ENCODE results near the gene C10orf67.
"Not testable (repeated sequence)": the region's sequence is repeated elsewhere in the genome, so short reads cannot be mapped to it uniquely, and the experiment has no call there.

C10orf67 gene

DNA sequence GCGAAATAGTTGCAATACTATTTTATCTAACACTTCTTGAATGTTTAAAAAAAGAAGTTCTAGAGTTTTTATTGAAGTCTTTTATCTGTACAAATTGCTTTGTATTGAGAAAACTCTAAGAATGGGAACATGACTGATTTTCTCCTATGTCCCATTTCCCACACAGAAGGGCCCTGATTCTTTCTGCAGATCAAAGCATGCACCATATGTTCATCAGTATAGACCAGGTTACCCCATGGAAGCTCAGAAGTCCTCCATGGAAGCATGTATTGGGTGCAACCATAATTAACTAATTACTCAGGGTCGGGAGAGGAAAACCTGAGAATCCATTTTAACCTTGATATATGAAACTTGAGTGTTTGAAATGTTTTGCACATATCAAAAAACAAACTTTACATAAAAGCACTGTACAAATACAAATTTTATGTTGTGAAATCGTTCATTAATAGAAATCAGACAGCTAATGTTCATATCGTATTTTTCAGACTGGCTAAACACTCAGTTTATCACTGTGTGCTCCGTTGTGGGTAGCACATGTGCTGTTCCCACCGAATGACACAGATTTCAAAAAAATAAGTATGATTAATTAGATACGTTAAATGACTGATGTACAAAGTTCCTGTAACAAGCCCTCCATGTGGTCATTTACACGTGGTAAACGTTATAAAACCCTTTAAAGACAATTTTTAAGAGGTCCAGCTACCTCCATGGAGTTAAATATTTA lies 81.0 kb downstream of the C10orf67 start:
- DNase-seq: no peak

DNA sequence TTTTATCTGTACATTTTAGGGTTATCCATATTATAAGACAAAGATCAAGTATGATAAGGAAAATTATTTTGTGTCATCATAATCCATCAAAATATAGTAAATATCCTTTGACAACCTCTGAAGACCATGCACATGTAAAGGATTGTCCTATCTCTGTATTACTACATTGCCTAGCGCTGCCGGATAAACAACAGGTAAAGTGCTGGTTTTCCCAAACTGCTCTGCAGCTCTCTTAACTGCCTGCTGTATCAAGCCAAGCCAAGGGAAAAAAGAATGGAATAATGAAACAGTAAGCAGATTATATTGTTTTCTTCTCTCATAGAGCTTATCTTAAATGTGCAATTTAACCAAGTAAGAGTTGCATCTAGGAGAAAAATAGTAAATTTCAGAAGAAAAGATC lies 81.7 kb downstream of the C10orf67 start:
- DNase-seq: no peak

DNA sequence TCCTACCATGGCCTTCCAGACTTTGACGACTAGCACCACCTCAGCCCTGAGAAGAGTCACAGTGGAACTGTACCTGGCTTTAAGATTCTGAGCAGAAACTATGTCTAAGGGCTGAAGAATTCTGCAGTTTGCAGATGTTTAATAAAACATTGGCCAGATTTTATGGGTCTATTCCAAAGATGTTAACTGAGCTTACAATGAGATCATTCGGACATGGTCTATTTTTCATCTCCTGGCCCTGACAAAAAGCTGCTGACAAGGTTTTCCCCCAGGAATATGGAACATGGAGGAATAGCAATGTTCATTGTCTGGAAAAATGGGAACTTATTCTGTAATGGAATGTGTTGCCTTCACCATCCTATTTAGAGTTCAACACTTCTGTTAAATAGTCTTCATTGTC lies 86.1 kb downstream of the C10orf67 start:
- DNase-seq: no peak

DNA sequence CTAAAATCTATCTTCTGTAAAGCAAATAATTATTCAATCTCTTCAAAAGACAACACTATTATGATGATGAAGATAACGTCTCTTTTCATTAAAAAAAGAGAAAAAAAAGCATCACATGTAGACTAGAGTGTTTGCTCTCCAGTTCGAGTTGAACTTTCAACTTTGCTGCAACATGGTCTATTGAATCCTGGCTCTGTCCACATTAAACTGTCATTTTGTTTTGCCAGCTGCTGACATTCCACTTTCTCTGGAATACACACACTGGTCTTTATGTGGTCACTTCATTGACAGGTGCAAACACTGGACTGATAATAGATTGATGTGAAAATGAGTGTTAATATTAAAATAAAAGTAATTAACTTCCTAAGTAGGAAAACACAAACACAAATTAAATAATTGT lies 90.8 kb downstream of the C10orf67 start:
- DNase-seq: no peak

DNA sequence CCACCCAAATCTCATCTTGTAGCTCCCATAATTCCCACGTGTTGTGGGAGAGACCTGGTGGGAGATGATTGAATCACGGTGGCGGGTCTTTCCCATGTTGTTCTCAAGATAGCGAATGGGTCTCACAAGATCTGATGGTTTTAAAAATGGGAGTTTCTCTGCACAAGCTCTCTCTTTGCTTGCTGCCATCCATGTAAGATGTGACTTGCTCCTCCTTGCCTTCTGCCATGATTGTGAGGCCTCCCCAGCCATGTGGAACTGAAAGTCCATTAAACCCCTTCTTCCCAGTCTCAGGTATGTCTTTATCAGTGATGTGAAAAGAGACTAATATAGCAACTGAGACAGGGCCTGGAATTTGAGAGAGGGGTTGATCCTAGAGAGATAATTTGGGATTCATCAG lies 91.7 kb downstream of the C10orf67 start:
- DNase-seq: not testable (repeated sequence)

DNA sequence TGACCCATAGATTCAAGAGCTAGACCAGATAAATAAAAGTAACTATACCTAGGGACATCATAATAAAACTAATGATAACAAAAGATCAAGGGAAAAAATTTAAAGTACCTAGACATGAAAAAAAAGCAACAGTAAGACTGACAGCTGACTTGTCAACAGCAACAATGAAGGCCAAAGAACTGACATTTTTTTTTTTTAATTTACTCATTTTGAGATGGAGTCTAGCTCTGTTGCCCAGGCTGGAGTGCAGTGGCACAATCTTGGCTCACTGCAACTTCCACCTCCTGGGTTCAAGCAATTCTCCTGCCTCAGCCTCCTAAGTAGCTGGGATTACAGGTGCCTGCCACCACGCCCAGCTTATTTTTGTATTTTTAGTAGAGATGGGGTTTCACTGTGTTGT lies 102.8 kb downstream of the C10orf67 start:
- DNase-seq: not testable (repeated sequence)

DNA sequence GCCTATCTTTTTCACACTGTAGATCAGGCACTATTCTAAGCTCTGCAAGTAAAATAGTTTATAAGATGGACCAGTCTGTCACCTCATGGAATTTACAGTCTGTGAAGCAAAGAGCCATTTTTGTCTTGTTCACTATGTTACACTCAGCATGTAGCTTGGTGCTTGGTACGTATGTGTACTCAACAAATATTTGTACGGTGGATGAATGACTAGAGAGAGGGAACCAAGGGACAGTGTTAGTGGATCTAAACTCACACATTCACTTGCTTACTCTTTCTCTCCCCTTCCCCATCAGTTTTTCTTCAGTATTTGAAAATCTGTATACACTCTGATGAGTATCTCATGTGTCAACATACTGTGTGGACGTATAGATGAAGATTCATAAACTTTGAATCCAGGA lies 106.6 kb downstream of the C10orf67 start:
- no peak for DNase-seq

DNA sequence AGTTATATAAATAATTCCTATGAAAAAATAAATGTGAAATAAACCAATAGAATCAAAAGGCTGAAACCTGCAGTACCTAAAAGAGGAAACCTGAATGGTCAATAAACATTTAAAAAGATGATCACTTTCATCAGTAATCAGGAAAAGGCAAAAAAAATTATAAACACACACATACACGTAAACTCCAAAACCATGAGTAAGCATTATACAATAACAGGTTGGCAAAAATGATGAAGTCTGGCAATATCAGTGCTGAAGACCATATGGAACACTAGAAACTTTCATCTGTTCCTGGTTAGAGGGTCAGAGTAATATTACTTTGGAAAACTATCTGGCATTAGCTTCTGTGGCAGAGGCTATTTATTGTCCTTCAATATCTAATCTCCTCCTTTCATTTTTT lies 114.0 kb downstream of the C10orf67 start:
- no peak for DNase-seq

DNA sequence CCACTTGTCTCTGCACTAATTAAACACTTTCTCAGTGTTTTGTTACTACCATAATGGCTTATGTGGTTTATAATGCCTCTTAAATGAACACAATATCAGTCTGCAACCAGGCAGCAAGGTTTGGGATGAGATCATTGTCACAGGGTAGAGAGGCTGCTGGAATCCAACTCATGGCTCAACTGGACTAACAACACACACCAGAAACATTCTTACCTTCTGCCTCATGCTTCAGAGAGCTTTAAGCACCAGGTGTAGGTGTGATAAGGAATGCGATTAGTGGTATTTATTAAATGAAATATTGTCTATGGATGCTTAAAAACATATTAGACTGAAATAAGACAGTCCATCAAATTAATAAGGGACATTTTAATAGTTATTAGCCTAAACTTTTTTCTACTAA lies 127.1 kb downstream of the C10orf67 start:
- no peak for DNase-seq

DNA sequence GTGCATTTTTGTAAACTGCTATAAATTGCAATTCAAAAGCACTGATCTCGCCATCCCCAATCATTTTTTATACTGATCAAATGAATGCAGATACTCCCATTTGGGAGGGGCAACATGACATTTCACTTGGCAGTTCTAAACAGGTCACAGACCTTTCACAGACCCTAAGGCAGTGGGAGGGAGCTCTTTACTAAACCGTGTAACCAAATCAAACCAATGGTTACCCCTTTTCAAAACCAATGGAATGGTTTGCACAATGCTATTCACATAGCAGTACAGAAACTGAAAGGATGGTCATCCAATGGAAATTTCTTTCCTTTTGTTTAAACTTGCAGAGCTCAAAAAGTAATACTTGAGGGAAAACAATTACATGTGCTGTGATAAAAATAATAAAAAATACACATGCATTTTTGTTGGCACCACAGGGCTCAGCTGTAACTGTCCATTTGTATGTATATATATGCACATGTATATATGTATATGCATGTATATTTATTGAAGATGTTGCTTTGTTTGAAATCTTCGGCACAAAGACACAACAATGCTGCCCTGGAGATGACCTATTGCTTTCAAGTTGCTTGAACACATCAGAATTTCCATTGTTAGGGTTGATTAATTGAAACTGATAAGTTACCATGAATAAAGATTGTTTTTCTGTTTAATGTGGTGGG lies 138.5 kb downstream of the C10orf67 start:
- no peak for DNase-seq

DNA sequence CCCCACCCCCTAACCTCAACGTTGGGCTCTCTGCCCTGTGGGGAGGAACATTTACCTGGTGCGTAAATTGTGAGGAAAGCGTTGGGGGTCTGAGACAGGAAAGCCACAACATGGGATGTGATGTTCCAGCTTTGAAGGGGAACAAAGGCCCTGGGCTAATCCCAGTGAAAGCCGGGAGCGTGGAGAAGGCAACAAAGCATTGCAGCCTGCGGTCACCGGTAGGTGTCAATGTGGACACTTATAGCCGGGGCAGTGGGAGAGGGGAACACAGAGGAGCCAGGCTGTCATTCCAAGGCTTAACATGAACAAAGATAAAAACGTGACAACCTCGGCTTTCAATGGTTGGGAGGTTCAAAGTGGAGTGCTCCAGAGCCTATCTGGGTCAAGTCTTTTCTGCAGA lies 139.8 kb downstream of the C10orf67 start:
- no peak for DNase-seq

DNA sequence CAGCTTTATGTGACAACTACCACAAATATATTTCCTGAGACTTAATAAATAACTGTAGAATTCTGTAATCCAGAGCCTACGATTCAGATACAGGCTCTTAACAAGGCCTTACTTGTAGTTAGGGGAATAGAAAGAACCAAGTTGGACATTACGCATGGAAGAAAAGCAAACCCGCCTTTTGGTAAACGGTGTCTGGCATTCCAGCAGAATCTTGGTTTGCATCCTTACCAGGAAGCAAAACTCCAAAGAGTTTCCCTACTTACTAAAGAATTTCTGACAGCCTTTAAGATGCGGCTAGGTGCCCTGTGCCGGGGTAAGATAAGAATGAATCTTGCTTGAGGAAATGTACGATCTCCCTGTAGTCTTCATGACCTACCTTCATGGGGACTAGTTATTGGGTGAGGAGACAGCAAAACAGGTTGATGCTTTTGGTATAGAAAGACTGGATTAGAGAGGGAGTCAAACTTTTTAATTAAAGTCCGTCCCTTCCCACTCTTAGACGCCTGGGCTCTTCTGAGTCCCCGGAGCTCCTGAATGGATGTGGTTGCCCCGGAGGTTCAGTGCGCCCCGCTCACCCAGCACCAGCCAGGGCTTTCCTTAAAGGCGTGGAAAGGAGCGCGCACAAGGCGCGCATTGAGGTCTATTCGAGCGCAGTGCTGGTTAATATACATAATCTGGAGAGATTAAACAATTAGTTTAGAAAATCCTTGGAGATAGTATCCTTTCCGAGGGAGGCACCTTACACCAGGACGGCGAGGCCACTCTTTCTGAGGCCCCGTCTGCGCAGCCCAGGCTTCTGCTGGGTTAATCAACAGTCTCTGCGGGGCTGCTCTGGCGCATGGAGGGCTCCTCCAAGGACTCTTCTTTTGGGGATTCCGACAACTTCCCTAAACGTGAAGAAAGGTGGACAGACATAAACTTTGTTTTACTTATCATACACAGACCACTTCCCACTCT lies 140.9 kb downstream of the C10orf67 start:
- DNase-seq: no peak

DNA sequence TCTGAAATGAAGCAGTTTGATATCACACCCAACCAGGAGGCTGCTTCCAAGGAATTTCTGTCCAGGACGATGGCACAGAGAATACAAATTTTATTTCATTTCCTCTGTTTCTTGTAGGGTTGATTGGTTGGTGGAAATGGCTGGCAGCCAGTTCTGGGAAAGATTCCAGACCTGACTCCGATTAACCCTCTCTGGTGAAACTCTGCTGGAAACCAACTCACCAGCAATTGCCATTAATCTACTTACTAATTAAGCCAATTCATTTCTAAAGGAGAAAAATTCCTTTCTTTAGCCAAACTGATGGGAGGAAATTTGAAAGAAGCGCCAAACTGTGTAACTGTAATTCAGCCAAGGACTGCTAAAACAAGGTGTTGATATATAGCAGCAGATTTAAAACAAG lies 141.8 kb downstream of the C10orf67 start:
- DNase-seq: no peak

DNA sequence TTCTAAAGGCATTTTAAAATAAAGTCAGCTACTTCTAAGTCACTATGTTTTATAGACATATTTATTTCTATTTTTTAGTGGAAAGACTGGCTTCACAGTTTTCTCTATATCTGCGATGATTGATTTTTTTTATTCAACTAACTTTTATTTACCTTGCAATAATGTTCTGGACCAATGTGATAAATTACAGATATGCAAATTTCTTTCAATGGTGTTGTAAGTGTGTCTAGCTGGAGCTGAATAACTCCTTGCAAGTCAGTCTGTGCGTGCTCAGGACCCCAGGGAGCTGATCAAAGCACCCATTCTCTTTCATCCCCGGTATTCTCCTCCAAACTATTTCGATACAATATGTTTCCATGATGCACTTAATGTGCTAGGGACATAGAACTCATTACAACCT lies 142.8 kb downstream of the C10orf67 start:
- no peak for DNase-seq

DNA sequence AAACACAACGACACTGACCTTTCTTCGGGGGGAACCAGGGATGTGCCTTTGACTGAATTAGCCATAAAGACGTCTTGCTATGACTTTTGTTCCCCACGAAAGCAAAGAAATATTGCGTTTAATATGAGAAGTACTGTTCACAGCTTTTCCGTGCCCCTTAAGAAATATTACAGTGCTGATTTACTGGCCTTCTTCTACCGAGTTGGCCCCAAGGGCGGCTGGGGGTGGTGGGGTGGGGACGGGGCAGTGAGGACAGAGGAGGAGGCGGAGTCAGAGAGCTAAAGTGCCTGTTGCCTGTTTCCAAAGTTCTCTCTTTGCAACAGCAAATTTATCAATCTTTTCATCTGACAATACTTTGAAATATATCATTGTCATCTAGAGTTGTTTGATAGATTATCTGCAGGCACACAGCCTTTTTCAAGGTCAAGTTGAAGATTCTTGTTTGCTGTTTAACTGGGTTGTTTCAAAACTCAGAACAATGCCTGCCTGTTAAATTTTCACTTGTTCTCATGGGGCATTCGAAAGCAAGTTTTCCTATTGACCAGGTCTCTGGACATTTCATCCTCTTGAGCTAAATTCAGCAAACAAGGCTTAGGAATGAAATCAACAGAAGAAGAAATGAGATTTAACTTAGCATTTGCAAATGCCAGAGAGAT lies 143.5 kb downstream of the C10orf67 start:
- no peak for DNase-seq

DNA sequence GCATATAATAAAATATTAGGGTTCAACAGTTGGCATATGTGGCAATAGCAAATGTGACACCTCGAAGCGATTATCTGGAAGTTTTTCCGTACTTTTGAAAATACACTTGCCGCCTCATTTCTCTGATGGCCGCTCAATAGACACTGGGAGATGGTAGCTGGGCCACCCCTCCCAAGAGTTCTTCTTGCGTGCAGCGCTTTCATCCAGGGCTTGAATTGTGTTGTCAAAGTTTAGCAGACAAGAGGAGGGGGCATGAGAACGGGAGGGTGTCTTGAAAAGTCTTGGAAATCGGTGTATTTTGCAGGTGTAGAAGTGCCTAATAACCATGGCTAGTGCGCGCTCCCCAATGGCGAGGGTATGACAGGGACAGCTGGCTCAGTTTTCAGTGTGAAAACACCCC lies 144.0 kb downstream of the C10orf67 start:
- no peak for DNase-seq

DNA sequence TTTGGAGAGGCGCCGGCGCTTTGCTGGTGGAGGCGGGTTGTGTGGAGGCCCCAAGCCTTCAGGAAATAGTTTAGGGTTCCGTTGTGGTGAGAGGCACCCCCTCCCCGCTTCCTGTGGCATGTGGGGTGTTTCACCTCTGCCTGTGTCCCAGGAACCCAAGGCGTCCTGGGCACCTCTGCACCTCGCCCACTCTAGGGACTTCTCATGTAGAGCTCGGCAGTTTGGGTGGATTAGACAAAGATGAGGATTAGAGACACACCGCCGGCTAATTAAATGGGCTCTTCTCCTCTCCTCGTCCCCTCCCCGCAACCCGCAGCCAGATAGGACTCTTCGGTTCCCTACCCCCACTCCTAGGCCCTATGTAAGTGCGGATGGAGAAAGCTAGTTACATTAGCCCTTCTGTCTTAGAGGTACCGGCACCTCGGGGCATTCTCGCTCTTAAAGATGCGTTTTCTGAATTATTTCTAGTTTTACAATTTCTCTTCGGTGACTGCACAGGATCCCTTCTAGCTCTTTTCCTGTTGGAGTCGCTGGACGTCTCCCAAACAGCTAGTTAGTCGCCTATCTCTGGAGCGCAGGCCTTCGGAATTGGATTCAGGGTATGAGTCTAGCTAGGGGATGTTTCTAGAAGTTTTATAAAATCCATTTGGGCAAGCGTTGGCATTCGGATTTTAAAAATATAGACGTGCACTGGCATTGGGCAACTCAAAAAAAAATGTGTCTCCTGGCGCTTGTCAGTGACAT lies 144.7 kb downstream of the C10orf67 start:
- no peak for DNase-seq

DNA sequence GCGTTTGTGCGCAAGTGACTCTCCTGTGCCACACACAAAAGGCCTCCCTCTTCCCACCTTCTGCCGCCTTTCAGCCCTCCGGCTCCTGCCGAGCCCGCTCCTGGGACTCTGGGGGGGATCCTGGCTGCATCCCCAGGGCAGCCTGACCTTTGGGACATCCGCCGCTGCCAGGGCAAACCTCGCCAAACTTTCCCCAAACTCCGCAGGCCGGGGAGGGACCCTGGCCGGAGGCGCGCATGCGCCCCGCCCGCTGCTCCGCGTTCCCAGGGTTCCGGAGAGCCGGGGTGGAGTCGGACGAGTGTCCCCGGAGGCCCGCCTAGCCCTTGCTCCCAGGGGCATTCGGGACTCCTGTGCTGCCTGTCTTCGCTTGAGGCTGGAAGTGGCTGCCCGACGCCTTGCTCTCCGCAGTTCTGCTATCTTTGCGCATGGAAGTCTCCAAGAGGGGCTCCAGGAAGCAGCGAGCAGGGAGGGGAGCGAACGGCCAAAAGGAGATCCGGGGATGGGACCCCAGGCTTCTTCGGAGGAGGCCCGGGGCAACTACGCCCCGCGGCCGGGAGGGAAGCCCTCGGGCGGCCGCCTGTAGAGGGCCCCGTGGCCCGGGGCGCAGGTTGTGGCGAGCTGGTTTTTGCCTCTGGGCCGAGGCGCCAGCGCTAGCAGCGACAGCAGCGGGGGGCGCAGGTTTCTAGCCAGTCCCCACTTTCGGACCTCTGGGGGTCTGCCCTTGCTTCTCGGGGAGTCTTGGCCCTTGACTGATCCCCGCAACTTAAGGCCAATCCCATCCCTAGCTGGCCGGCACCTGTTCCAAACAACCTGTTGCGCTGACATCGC lies 145.4 kb downstream of the C10orf67 start:
- no peak for DNase-seq

DNA sequence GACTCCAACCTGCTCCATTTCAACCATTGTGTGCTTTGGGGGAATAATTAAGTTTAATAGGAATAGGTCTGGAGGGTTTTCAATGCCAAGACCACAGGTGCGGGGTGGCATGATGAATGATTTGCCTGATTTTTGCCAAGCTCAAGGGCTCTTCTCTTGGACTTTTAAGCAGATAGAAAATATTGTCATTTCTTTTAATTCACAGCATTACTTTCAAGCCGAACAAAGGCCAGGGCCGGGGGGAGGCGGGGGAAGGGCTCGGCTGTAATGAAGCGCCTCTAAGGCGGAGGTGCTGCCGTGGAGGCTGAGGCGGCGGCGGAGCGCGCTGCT lies 146.0 kb downstream of the C10orf67 start:
- no peak for DNase-seq

DNA sequence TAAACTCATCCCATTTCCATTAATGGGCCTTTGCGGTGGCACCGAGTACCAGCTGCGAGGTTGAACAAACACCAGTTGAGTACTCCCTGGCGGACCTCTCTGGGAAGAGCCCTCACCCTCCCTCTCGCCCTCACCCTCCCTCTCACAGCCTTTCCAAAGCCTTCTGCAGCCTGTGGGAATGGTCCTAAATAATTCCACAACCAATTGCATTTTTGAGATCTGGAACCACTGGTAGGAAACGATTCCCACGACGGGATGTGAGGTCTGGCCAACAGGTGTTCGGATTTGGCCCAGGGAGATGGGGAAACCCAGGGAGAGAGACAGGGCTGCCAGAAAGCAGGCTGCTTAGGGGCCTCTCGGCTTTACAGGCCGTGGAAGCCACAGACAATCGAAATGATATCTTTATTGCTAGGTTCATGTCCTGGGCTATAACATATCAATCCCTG lies 147.2 kb downstream of the C10orf67 start:
- no peak for DNase-seq

DNA sequence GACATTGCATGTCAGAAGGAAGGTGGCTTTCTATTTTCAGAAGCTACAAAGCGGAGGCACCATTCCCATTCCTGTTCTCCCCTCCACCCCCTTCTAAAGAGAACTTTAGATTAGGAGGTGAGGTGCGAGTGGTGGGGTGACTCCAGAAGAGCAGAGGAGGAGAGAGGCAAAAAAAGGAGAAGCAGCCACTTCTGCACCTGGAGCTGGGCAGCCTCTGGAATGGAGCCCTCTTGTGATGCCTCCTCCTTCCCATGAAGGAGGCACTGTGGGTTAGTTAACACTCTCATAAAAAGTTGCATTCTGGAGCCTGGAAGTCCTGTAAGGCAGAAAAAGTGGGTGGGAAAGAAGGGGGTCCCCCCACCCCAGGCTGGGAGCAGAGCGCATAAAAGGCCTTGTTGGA lies 147.7 kb downstream of the C10orf67 start:
- no peak for DNase-seq
